GM12864 (cell line): ENCODE measurements around the gene SERPIND1.

Experiments
- DNase-seq: peaks from one replicate; pipeline ENCODE4 v3.0.0-alpha.2; 2011; ENCODE audit warnings: low read depth
- H3K4me3 ChIP-seq: 2 replicates; pipeline ENCODE4 v1.5.1; 2011; ENCODE audit warnings: mild to moderate bottlenecking, low read depth, low read length, control low read depth
- CTCF ChIP-seq: IDR thresholded peaks from 2 replicates; pipeline ENCODE4 v1.5.1; 2011; ENCODE audit warnings: low read depth, mild to moderate bottlenecking, moderate library complexity, low read length, control low read depth, inconsistent platforms; ENCODE audit errors: missing control alignments

SERPIND1 gene

DNA sequence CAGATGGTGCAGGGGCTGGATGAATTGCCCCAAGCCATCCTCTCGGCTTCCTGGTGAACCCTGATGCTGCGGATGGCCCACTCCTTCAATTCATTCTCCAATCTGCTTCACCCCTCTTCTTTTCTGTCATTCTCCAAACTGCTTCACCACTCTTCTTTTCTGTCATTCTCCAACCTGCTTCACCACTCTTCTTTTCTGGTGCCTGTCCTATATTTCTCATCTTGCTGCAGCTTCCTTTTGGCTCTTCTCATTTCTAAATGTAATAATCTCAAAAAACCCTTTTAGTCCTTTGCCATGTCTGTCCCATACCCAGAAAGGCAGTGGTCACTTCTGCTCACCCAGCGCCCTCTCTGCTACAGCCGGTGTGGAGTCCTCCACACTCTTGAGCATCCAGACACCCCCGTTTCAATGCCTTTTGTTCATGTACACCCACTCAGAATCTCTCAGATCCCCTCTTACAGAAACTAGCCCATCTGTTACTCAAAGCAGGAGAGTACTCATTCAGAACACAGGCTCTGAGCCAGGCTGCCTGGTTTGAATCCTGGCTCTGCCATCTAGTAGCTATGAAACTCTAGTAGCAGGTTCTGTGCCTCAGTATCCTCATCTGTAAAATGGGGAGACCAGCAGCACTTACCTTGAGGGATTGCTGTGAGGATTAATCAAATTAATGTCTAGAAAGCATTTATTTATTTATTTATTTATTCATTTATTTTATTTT, 14.9 kb downstream of the SERPIND1 start:
- TF ChIP-seq CTCF = no peak
- no peak overlapping the region for H3K4me3 ChIP-seq
- DNase-seq = no peak

- DNase-seq = no peak
- H3K4me3 ChIP-seq = no peak overlapping the region
- TF ChIP-seq CTCF = no peak
Observed at GRCh38 chr22:20792221-20792965, 18.5 kb downstream of the SERPIND1 start.

DNA sequence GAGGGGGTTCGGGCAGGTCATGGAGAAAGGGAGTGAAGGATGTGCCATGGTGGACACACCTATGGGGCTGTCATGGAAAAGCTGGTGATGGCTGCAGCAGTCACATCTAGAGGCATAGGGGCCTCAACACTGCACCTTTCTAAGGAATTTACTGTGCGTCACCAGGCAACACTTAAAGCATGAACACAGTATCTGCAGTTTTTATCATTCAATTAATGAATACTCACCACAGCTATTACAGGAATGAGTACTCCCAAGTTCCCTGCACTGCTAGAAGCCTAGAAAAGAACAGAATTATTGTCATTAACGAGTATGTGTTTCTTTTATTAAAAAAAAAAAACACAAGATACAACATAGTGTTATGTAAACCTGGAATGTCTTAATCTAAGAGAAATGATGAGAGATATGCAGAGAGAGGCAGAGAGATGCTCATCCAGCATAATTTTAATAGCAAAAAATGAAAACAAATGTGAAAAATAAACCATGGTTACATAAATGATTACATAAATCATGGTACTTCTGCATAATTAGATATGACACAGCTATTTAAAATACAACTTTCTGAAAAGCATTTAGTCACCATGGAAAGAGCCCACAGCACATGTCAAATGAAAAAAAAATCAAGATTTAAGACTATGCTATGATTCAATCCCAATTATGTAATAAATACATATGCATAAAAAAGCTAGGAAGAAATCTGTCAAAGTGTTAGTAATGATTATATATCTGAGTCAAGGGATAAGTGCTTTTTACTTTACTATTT, 19.2 kb downstream of the SERPIND1 start:
- no peak for TF ChIP-seq CTCF
- no peak overlapping the region for H3K4me3 ChIP-seq
- no peak for DNase-seq

DNA sequence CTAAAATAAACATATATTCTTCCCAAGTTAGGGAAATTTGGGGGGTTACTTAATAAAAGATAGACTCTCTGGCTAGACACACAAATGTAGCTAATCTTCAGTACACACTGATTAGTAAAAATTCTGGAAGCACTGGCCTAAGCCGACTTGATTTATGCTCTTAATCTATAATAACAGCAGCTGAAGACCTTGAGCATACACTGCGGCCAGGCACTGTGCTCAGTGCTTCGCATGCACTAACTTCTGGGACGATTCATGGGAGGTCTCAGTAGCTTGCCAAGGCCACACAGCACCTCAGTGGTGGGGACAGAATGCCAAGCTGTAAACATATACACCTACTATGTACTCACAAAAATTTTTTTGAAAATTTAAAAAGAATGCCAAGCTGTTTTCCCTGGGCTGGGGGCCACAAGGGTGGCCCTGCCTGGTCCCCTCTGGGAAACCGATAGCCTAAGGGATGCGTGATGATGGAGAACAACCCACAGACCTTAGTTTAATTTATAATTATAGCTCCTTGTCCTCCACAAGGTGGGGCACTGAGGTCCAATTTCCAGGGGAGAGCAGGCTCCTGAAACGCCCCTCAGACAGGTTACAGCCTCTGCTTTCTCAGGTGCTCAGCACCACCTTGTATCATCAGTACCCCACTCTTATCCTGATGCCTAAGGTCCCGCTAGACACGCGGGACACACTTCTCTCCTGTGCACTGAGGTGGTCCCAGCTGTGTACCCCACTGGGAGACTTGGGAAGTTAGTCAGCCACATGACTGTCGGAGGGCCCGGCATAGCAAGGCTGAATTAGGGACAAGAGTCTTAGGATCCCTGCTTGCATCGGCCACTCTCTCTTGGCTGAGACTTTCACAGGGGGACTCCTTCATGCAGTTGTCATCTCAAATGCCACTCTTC, 20.1 kb downstream of the SERPIND1 start:
- DNase-seq = no peak
- TF ChIP-seq CTCF = no peak
- H3K4me3 ChIP-seq = no peak overlapping the region

GRCh38 chr22:20794650-20795413, 20.9 kb downstream of the SERPIND1 start:
- H3K4me3 ChIP-seq = no peak overlapping the region
- no peak for DNase-seq
- TF ChIP-seq CTCF = no peak

- no peak for DNase-seq
- TF ChIP-seq CTCF = no peak
- H3K4me3 ChIP-seq = no peak overlapping the region
Observed at GRCh38 chr22:20796731-20797130, 22.8 kb downstream of the SERPIND1 start.
